SK-N-SH (cell line): Measurements from ENCODE around the gene SAMD9. TPM values are rescaled to one million over a fixed set of nuclear protein-coding genes. Genes with fewer than 3 reads are reported as not detected.
A peak's percentile ranks its signal among the peaks of the same experiment; 100 is the strongest.

Experiments
- CTCF ChIA-PET: fragments of 300-600, 350-600 bp; formaldehyde crosslinking; extraction: SDS; loops from one replicate; lab custom pipeline; 2021; lab: Yijun Ruan, JAX
- POLR2A ChIA-PET: fragments of 350-600 bp; sonication (Branson Sonifier 250); formaldehyde crosslinking; extraction: SDS; loops from one replicate; lab custom pipeline; 2020; ENCODE audit warnings: antibody characterized with exemption, inconsistent platforms; lab: Yijun Ruan, JAX
- DNase-seq: peaks from one replicate; pipeline ENCODE4 v3.0.0; 2012
- H2AFZ ChIP-seq: fragments of 200-600 bp; sonication (generic); 2 replicates; pipeline ENCODE4 v1.8.1; 2016; ENCODE audit warnings: antibody characterized with exemption, mild to moderate bottlenecking, low read depth
- H3F3A ChIP-seq: fragments of 200-600 bp; sonication (generic); replicated peaks from 2 replicates; pipeline ENCODE3; 2016; ENCODE audit warnings: antibody characterized with exemption, mild to moderate bottlenecking; ENCODE audit not compliant: insufficient read depth
- H3K27ac ChIP-seq, 2 experiments: fragments of 200-500 bp in 1 of 2; fragments of 200-600 bp in 1 of 2; sonication (Bioruptor generic) in 1 of 2; sonication (generic), shearing (Covaris generic) in 1 of 2; 2 replicates each; pipeline versions ENCODE4 v1.5.1 to v1.6.1; 2014 to 2016; ENCODE audit warnings: low read depth in 2 of 2, inconsistent platforms in 1 of 2, low read length in 1 of 2, mild to moderate bottlenecking in 1 of 2, mixed read lengths in 1 of 2
- H3K27me3 ChIP-seq: fragments of 200-600 bp; sonication (generic), shearing (Covaris generic); 2 replicates; pipeline ENCODE4 v1.6.1; 2016; ENCODE audit warnings: mixed run types; ENCODE audit not compliant: insufficient read depth
- H3K36me3 ChIP-seq, 2 experiments: fragments of 200-500 bp in 1 of 2; fragments of 200-600 bp in 1 of 2; sonication (Bioruptor generic) in 1 of 2; sonication (generic) in 1 of 2; replicated peaks in 1 of 2; 2 replicates each; pipeline versions ENCODE3 to v1.5.1; 2014 to 2016; ENCODE audit warnings: low read length in 1 of 2, mild to moderate bottlenecking in 1 of 2; ENCODE audit not compliant: insufficient read depth in 2 of 2, control insufficient read depth in 1 of 2
- H3K4me1 ChIP-seq, 2 experiments: fragments of 200-500 bp in 1 of 2; fragments of 200-600 bp in 1 of 2; sonication (Bioruptor generic) in 1 of 2; sonication (generic), shearing (Covaris generic) in 1 of 2; 2 replicates each; pipeline versions ENCODE4 v1.5.1 to v1.6.1; 2014 to 2016; ENCODE audit warnings: low read depth in 1 of 2, low read length in 1 of 2, mixed run types in 1 of 2; ENCODE audit not compliant: insufficient read depth in 2 of 2, control insufficient read depth in 1 of 2
- H3K4me2 ChIP-seq: fragments of 200-600 bp; sonication (generic), shearing (Covaris generic); 2 replicates; pipeline ENCODE4 v1.6.1; 2017; ENCODE audit warnings: mixed run types
- H3K4me3 ChIP-seq, 2 experiments: fragments of 200-500 bp in 1 of 2; fragments of 200-600 bp in 1 of 2; sonication (Bioruptor generic) in 1 of 2; sonication (generic), shearing (Covaris generic) in 1 of 2; 2 replicates each; pipeline versions ENCODE4 v1.5.1 to v1.8.1; 2014 to 2016; ENCODE audit warnings: low read depth in 2 of 2, inconsistent platforms in 1 of 2, low read length in 1 of 2, mild to moderate bottlenecking in 1 of 2, mixed read lengths in 1 of 2, moderate library complexity in 1 of 2
- H3K79me2 ChIP-seq: fragments of 200-600 bp; sonication (generic); 2 replicates; pipeline ENCODE4 v1.8.1; 2017; ENCODE audit warnings: mild to moderate bottlenecking; ENCODE audit not compliant: insufficient read depth
- H3K9ac ChIP-seq: fragments of 200-600 bp; sonication (generic); 2 replicates; pipeline ENCODE4 v1.6.1; 2017; ENCODE audit warnings: mixed run types
- H3K9me2 ChIP-seq: fragments of 200-600 bp; sonication (generic); 2 replicates; pipeline ENCODE4 v1.6.1; 2017; ENCODE audit warnings: mixed run types
- H3K9me3 ChIP-seq: fragments of 200-600 bp; sonication (generic); 2 replicates; pipeline ENCODE4 v1.6.1; 2017; ENCODE audit warnings: mixed run types, mild to moderate bottlenecking, moderate library complexity
- H4K20me1 ChIP-seq: fragments of 200-600 bp; sonication (generic); 2 replicates; pipeline ENCODE4 v1.6.1; 2017; ENCODE audit warnings: mild to moderate bottlenecking, mixed run types; ENCODE audit not compliant: insufficient read depth
- CHD2 ChIP-seq: fragments of 150-350 bp; IDR thresholded peaks from 2 replicates; pipeline ENCODE4 v1.6.1; 2018; ENCODE audit warnings: low read length; ENCODE audit not compliant: partially characterized antibody
- ELF1 ChIP-seq: IDR thresholded peaks from 2 replicates; pipeline ENCODE4 v1.4.0; 2012
- EP300 ChIP-seq, 2 experiments: IDR thresholded peaks; 2 replicates each; pipeline versions ENCODE4 v1.4.0 to v1.6.1; 2012; ENCODE audit warnings: borderline replicate concordance in 1 of 2, low read depth in 1 of 2, low read length in 1 of 2
- EZH2phosphoT487 ChIP-seq: fragments of 200-600 bp; sonication (generic); IDR thresholded peaks from 2 replicates; pipeline ENCODE4 v1.6.1; 2017; ENCODE audit warnings: low read depth, mixed run types, mild to moderate bottlenecking, antibody characterized with exemption, moderate library complexity, borderline replicate concordance
- FOSL2 ChIP-seq: IDR thresholded peaks from 2 replicates; pipeline ENCODE4 v1.4.0; 2012; ENCODE audit warnings: low read depth, mild to moderate bottlenecking, moderate library complexity, borderline replicate concordance
- FOXJ3 ChIP-seq: sonication (generic); formaldehyde crosslinking; IDR thresholded peaks from 2 replicates; pipeline ENCODE4 v1.5.1; 2020; ENCODE audit warnings: mild to moderate bottlenecking, missing genetic modification reagents
- FOXM1 ChIP-seq: IDR thresholded peaks from 2 replicates; pipeline ENCODE4 v1.4.0; 2012; ENCODE audit warnings: low read depth, mild to moderate bottlenecking
- GABPA ChIP-seq: IDR thresholded peaks from 2 replicates; pipeline ENCODE4 v1.4.0; 2012; ENCODE audit warnings: low read depth, mild to moderate bottlenecking
- GATA2 ChIP-seq: sonication (generic); formaldehyde crosslinking; IDR thresholded peaks from 2 replicates; pipeline ENCODE4 v1.5.0; 2020; ENCODE audit warnings: mild to moderate bottlenecking, missing genetic modification reagents
- JUND ChIP-seq: IDR thresholded peaks from 2 replicates; pipeline ENCODE4 v1.4.0; 2012
- MEF2A ChIP-seq: IDR thresholded peaks from 2 replicates; pipeline ENCODE4 v1.4.0; 2012; ENCODE audit warnings: low read depth, borderline replicate concordance
- MXI1 ChIP-seq: IDR thresholded peaks from 2 replicates; pipeline ENCODE4 v1.6.1; 2012; ENCODE audit warnings: mild to moderate bottlenecking, low read depth, low read length, improper control_type of control experiment
- NRF1 ChIP-seq: IDR thresholded peaks from 2 replicates; pipeline ENCODE4 v1.6.1; 2012; ENCODE audit warnings: low read depth, mild to moderate bottlenecking, low read length
- POLR2AphosphoS5 ChIP-seq: IDR thresholded peaks from 2 replicates; pipeline ENCODE4 v1.6.1; 2012; ENCODE audit warnings: low read depth, low read length
- RXRA ChIP-seq: IDR thresholded peaks from 2 replicates; pipeline ENCODE4 v1.4.0; 2012; ENCODE audit warnings: low read depth, mild to moderate bottlenecking, borderline replicate concordance
- SIN3A ChIP-seq: IDR thresholded peaks from 2 replicates; pipeline ENCODE4 v1.6.1; 2012; ENCODE audit warnings: low read depth, mild to moderate bottlenecking, low read length, moderate library complexity, borderline replicate concordance
- SMC3 ChIP-seq: IDR thresholded peaks from 2 replicates; pipeline ENCODE4 v1.6.1; 2012; ENCODE audit warnings: low read depth, low read length, improper control_type of control experiment
- TCF12 ChIP-seq: IDR thresholded peaks from 2 replicates; pipeline ENCODE4 v1.4.0; 2012
- YY1 ChIP-seq: IDR thresholded peaks from 2 replicates; pipeline ENCODE4 v1.4.0; 2012; ENCODE audit warnings: low read depth, mild to moderate bottlenecking
- WGBS: methylation state at CpG from one replicate; pipeline ENCODE4 v1.1.6; 2017; ENCODE audit warnings: low lambda C conversion rate; 5-methylcytosine and 5-hydroxymethylcytosine counted together
- polyA plus RNA-seq, 3 experiments: library from polyadenylated mRNA; depleted of rRNA; stranded (reverse); fragments of >200 nt; gene quantifications; 2 replicates each; pipeline ENCODE4 v1.2.3, GENCODE V29; 2012
- TF ChIP-seq, protein P1 (sequence below): IDR thresholded peaks from 2 replicates; pipeline ENCODE4 v1.6.1; 2012; ENCODE audit warnings: mild to moderate bottlenecking, low read depth, low read length, moderate library complexity
- TF ChIP-seq, protein P2 (sequence below): fragments of 200-600 bp; sonication (generic); IDR thresholded peaks from 2 replicates; pipeline ENCODE4 v1.6.1; 2017; ENCODE audit warnings: antibody characterized with exemption, mild to moderate bottlenecking, moderate library complexity
- TF ChIP-seq, protein P3 (sequence below): IDR thresholded peaks from 2 replicates; pipeline ENCODE4 v1.4.0; 2012; ENCODE audit warnings: low read depth
- TF ChIP-seq, protein P4 (sequence below): IDR thresholded peaks from 2 replicates; pipeline ENCODE4 v1.4.0; 2012; ENCODE audit warnings: low read depth, borderline replicate concordance
- TF ChIP-seq, protein P5 (sequence below): fragments of 150-350 bp; IDR thresholded peaks from 2 replicates; pipeline ENCODE4 v1.6.1; 2016; ENCODE audit warnings: mild to moderate bottlenecking, low read depth, low read length
- TF ChIP-seq, protein P6 (sequence below): IDR thresholded peaks from 2 replicates; pipeline ENCODE4; 2012

Gene SAMD9
- polyA plus RNA-seq (2012; rRNA removed): 0.95 and 1.3 TPM in 2 replicates
- polyA plus RNA-seq (2012; cell fraction: cytosol; rRNA removed): 1.8 and 2.1 TPM in 2 replicates
- polyA plus RNA-seq (2012; cell fraction: nucleus; rRNA removed): 0.46 and 1.1 TPM in 2 replicates

DNA sequence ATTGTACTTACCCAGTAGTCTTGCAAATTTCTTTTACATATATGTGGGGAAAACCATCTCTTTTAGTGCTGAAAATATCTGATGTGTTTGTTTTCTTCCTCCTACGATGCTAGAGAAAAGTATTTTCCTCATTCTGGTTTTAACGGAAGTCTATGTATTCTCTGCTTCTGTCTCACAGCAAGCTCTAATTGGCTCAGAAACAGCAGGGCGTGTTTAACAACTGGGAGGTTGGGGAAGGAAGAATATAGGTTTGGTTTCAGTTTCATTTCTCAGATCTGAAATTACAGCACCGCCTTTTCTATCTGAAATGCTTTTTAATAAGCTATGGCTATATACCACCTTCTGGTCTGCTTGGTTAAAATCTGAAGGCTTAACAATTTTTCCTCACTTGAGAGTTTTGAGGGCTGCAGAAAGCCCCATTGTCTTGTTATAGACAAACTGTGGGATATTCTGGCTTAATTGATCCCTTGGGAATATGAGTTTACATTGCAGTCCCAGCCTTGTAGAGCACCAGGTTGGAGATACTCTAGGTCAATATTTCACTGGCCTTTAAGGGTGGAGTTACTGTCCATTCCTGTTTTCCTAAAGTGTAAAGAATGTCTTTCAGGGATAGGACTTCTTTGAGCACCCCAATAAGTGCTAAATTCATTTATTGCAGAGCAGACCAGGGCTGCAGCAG lies at the start of gene SAMD9:
Gene SAMD9 (minus strand): TSS at position 128 of the 679 bp plus-strand sequence. CDS start 11,882 bp downstream, outside the sequence.
- Histone ChIP-seq H3K27ac (peak within 1 kb of the TSS; percentile 59 to 77), H3K27me3 (no peaks in the 10 kb centered on the region), H3F3A (peaks cover 5% of the 10 kb centered on the region), H3K9me3 (0 out of 2 replicates have a peak, but pooled peaks cover 3% of the 10 kb centered on the region), H3K9me2 (no peaks in the 10 kb centered on the region), H3K4me3 (peak within 1 kb of the TSS; percentile 57 to 62), H2AFZ (peak within 1 kb of the TSS; percentile 99), H4K20me1 (no peaks in the 10 kb centered on the region), H3K79me2 (peaks cover 3% of the 10 kb centered on the region; the same call in 1 of the 2 replicates), H3K4me2 (peak within 1 kb of the TSS; percentile 74), H3K9ac (peak within 1 kb of the TSS; percentile 47), H3K4me1 (peaks cover 0 to 5% of the 10 kb centered on the region in 2 experiments; a peak in 2 of 4 replicates), H3K36me3 (no peaks in the 10 kb centered on the region)
- ChIA-PET CTCF (interaction anchor here (0.9 to 2.2 kb wide), 4 partner anchors 13 to 497 kb away, joined by 3 to 5 read pairs (median 4); no protein-coding TSS in a partner anchor), POLR2A (no interaction called here)
- WGBS: 7% methylated on average over 4 of the region's 4 CpGs
- DNase-seq: peak; percentile 51
- TF ChIP-seq EZH2phosphoT487 (no peak), MEF2A (no peak), SMC3 (no peak), FOXJ3 (CRISPR knock-in tag) (no peak), MXI1 (no peak), CHD2 (no peak), POLR2AphosphoS5 (peak; percentile 56; the same call in 1 of the 2 replicates), GATA2 (CRISPR knock-in tag) (no peak), ELF1 (peak; percentile 57; the same call in 1 of the 2 replicates), TCF12 (no peak), GABPA (0 out of 2 replicates have a peak, but pooled peaks have one; percentile 18), RXRA (no peak), FOXM1 (no peak), SIN3A (no peak), NRF1 (no peak), EP300 (IDR thresholded peaks at IDR 0.05; ENCODE audit: borderline replicate concordance in 1 of 2, low read depth in 1 of 2, low read length in 1 of 2) (no peak), JUND (no peak), YY1 (no peak), FOSL2 (no peak)
- TF ChIP-seq, protein P1, sequence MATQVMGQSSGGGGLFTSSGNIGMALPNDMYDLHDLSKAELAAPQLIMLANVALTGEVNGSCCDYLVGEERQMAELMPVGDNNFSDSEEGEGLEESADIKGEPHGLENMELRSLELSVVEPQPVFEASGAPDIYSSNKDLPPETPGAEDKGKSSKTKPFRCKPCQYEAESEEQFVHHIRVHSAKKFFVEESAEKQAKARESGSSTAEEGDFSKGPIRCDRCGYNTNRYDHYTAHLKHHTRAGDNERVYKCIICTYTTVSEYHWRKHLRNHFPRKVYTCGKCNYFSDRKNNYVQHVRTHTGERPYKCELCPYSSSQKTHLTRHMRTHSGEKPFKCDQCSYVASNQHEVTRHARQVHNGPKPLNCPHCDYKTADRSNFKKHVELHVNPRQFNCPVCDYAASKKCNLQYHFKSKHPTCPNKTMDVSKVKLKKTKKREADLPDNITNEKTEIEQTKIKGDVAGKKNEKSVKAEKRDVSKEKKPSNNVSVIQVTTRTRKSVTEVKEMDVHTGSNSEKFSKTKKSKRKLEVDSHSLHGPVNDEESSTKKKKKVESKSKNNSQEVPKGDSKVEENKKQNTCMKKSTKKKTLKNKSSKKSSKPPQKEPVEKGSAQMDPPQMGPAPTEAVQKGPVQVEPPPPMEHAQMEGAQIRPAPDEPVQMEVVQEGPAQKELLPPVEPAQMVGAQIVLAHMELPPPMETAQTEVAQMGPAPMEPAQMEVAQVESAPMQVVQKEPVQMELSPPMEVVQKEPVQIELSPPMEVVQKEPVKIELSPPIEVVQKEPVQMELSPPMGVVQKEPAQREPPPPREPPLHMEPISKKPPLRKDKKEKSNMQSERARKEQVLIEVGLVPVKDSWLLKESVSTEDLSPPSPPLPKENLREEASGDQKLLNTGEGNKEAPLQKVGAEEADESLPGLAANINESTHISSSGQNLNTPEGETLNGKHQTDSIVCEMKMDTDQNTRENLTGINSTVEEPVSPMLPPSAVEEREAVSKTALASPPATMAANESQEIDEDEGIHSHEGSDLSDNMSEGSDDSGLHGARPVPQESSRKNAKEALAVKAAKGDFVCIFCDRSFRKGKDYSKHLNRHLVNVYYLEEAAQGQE: no peak
- TF ChIP-seq, protein P2, sequence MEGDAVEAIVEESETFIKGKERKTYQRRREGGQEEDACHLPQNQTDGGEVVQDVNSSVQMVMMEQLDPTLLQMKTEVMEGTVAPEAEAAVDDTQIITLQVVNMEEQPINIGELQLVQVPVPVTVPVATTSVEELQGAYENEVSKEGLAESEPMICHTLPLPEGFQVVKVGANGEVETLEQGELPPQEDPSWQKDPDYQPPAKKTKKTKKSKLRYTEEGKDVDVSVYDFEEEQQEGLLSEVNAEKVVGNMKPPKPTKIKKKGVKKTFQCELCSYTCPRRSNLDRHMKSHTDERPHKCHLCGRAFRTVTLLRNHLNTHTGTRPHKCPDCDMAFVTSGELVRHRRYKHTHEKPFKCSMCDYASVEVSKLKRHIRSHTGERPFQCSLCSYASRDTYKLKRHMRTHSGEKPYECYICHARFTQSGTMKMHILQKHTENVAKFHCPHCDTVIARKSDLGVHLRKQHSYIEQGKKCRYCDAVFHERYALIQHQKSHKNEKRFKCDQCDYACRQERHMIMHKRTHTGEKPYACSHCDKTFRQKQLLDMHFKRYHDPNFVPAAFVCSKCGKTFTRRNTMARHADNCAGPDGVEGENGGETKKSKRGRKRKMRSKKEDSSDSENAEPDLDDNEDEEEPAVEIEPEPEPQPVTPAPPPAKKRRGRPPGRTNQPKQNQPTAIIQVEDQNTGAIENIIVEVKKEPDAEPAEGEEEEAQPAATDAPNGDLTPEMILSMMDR: no peak
- TF ChIP-seq, protein P3, sequence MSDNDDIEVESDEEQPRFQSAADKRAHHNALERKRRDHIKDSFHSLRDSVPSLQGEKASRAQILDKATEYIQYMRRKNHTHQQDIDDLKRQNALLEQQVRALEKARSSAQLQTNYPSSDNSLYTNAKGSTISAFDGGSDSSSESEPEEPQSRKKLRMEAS: no peak
- TF ChIP-seq, protein P4, sequence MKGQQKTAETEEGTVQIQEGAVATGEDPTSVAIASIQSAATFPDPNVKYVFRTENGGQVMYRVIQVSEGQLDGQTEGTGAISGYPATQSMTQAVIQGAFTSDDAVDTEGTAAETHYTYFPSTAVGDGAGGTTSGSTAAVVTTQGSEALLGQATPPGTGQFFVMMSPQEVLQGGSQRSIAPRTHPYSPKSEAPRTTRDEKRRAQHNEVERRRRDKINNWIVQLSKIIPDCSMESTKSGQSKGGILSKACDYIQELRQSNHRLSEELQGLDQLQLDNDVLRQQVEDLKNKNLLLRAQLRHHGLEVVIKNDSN: no peak
- TF ChIP-seq, protein P5, sequence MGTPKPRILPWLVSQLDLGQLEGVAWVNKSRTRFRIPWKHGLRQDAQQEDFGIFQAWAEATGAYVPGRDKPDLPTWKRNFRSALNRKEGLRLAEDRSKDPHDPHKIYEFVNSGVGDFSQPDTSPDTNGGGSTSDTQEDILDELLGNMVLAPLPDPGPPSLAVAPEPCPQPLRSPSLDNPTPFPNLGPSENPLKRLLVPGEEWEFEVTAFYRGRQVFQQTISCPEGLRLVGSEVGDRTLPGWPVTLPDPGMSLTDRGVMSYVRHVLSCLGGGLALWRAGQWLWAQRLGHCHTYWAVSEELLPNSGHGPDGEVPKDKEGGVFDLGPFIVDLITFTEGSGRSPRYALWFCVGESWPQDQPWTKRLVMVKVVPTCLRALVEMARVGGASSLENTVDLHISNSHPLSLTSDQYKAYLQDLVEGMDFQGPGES: no peak
- TF ChIP-seq, protein P6, sequence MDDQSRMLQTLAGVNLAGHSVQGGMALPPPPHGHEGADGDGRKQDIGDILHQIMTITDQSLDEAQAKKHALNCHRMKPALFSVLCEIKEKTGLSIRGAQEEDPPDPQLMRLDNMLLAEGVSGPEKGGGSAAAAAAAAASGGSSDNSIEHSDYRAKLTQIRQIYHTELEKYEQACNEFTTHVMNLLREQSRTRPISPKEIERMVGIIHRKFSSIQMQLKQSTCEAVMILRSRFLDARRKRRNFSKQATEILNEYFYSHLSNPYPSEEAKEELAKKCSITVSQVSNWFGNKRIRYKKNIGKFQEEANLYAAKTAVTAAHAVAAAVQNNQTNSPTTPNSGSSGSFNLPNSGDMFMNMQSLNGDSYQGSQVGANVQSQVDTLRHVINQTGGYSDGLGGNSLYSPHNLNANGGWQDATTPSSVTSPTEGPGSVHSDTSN: no peak
